GM18868 (cell line): ENCODE data around the gene ABLIM2.

Experiments used
- ATAC-seq: cut with Tn5 transposase; IDR thresholded peaks from one replicate; pipeline ENCODE4 v1.9.1; 2021; ENCODE audit warnings: mild to moderate bottlenecking, moderate library complexity; ENCODE audit not compliant: unreplicated experiment

Gene ABLIM2

GRCh38 chr4:8087921-8088495 is 70.6 kb downstream of the ABLIM2 start:
- no peak for ATAC-seq

- ATAC-seq, result no peak
Observed at GRCh38 chr4:8086783-8087445, 71.7 kb downstream of the ABLIM2 start.

GRCh38 chr4:8085491-8086117 is 73.0 kb downstream of the ABLIM2 start:
- no peak for ATAC-seq

GRCh38 chr4:8084712-8085490 is 73.7 kb downstream of the ABLIM2 start:
- no peak for ATAC-seq

- no peak for ATAC-seq
Observed at GRCh38 chr4:8084031-8084660, 74.5 kb downstream of the ABLIM2 start.

- no peak for ATAC-seq
Observed at GRCh38 chr4:8083086-8083825, 75.4 kb downstream of the ABLIM2 start.

- ATAC-seq, result no peak
Observed at GRCh38 chr4:8082517-8083055, 76.0 kb downstream of the ABLIM2 start.

- ATAC-seq, result no peak
Observed at GRCh38 chr4:8081621-8082516, 76.7 kb downstream of the ABLIM2 start.

GRCh38 chr4:8081171-8081570 is 77.4 kb downstream of the ABLIM2 start:
- ATAC-seq, result no peak

GRCh38 chr4:8080754-8081065 is 77.9 kb downstream of the ABLIM2 start:
- no peak for ATAC-seq

GRCh38 chr4:8079916-8080753 is 78.5 kb downstream of the ABLIM2 start:
- no peak for ATAC-seq

GRCh38 chr4:8079031-8079885 is 79.4 kb downstream of the ABLIM2 start:
- no peak for ATAC-seq

GRCh38 chr4:8078610-8079015 is 80.0 kb downstream of the ABLIM2 start:
- ATAC-seq, result no peak

GRCh38 chr4:8078109-8078494 is 80.5 kb downstream of the ABLIM2 start:
- ATAC-seq, result no peak

GRCh38 chr4:8077181-8078108 is 81.2 kb downstream of the ABLIM2 start:
- no peak for ATAC-seq

GRCh38 chr4:8076023-8076422 is 82.6 kb downstream of the ABLIM2 start:
- ATAC-seq, result no peak
